HepG2 (cell line): ENCODE data around the gene CFAP119. TPM values are rescaled to one million over a fixed set of nuclear protein-coding genes. Genes with fewer than 3 reads are reported as not detected.

Experiments
- ATAC-seq: fragments of 200-7000 bp; cut with Tn5 transposase; 3 replicates; pipeline ENCODE4 v1.9.1; 2020; ENCODE audit warnings: mild to moderate bottlenecking, moderate library complexity
- BruUV-seq: library from RNA; stranded (reverse); fragments of 400-500 nt; replicated peaks from 2 replicates; lab custom pipeline; 2021; lab: Mats Ljungman, UMichigan
- CTCF ChIA-PET: fragments of 300-600 bp; formaldehyde crosslinking; extraction: SDS; loops from one replicate; lab custom pipeline; 2021; ENCODE audit warnings: low total read pairs, inconsistent platforms, low intra/inter-chr PET ratio; lab: Yijun Ruan, JAX
- POLR2A ChIA-PET: fragments of 350-600 bp; sonication (Branson Sonifier 250); formaldehyde crosslinking; loops from one replicate; lab custom pipeline; 2020; ENCODE audit warnings: antibody characterized with exemption, inconsistent platforms; lab: Yijun Ruan, JAX
- DNase-seq: peaks from one replicate; pipeline ENCODE4 v3.0.0-alpha.2; 2015; ENCODE audit warnings: low spot score
- FAIRE-seq: peaks from 3 replicates; lab custom pipeline; 2011; peaks lifted over from hg19 to GRCh38; lab: Jason Lieb, UNC
- H2AFZ ChIP-seq: one replicate; pipeline ENCODE4 v1.6.1; 2011; ENCODE audit warnings: low read length, inconsistent platforms
- H3K27ac ChIP-seq: fragments of 300-600 bp; 3 replicates; pipeline ENCODE4 v1.8.0; 2011; ENCODE audit warnings: mixed run types, mild to moderate bottlenecking, mixed read lengths, low read length, inconsistent platforms; ENCODE audit not compliant: insufficient read depth; ENCODE audit errors: extremely low read length
- H3K27me3 ChIP-seq, 2 experiments: fragments of 200-600 bp in 1 of 2; 2 replicates in 1 of 2; 3 replicates in 1 of 2; pipeline versions ENCODE4 v1.6.0 to v1.8.0; 2011; ENCODE audit warnings: low read length in 2 of 2, mild to moderate bottlenecking in 2 of 2, moderate library complexity in 2 of 2, inconsistent platforms in 1 of 2; ENCODE audit not compliant: insufficient read depth in 2 of 2, control insufficient read depth in 1 of 2
- H3K36me3 ChIP-seq, 2 experiments: fragments of 200-600 bp in 1 of 2; replicated peaks in 1 of 2; 2 replicates in 1 of 2; 3 replicates in 1 of 2; pipeline versions ENCODE4 v1.5.1 to v1.8.0; 2011; ENCODE audit warnings: low read length in 2 of 2, inconsistent platforms in 1 of 2; ENCODE audit not compliant: insufficient read depth in 2 of 2, control insufficient read depth in 1 of 2
- H3K4me1 ChIP-seq: 2 replicates; pipeline ENCODE4 v1.5.1; 2012; ENCODE audit warnings: low read length, inconsistent platforms; ENCODE audit not compliant: insufficient read depth
- H3K4me2 ChIP-seq: 2 replicates; pipeline ENCODE4 v1.6.0; 2011; ENCODE audit warnings: low read depth, low read length, inconsistent platforms
- H3K4me3 ChIP-seq, 3 experiments: fragments of 200-600 bp in 1 of 3; sonication (generic), shearing (Covaris generic) in 1 of 3; replicated peaks in 1 of 3; 2 replicates each; pipeline ENCODE4 v1.5.1; 2011 to 2016; ENCODE audit warnings: low read length in 3 of 3, inconsistent platforms in 2 of 3, low read depth in 2 of 3, mild to moderate bottlenecking in 2 of 3, control low read depth in 1 of 3, mixed read lengths in 1 of 3; ENCODE audit not compliant: insufficient read depth in 1 of 3
- H3K79me2 ChIP-seq: one replicate; pipeline ENCODE4 v1.6.1; 2011; ENCODE audit warnings: low read length, inconsistent platforms; ENCODE audit not compliant: insufficient read depth
- H3K9ac ChIP-seq: 2 replicates; pipeline ENCODE4 v1.6.0; 2011; ENCODE audit warnings: mild to moderate bottlenecking, low read depth, low read length, inconsistent platforms; ENCODE audit not compliant: insufficient read depth
- H3K9me3 ChIP-seq: 2 replicates; pipeline ENCODE4 v1.5.1; 2012; ENCODE audit warnings: mild to moderate bottlenecking, low read length
- H4K20me1 ChIP-seq: 2 replicates; pipeline ENCODE4 v1.6.0; 2011; ENCODE audit warnings: inconsistent platforms, mild to moderate bottlenecking, low read length, moderate library complexity; ENCODE audit not compliant: insufficient read depth
- BCLAF1 ChIP-seq: fragments of 450-650 bp; IDR thresholded peaks from 2 replicates; pipeline ENCODE4 v1.6.1; 2017; ENCODE audit warnings: mild to moderate bottlenecking
- BORCS8-MEF2B ChIP-seq: sonication (generic); formaldehyde crosslinking; IDR thresholded peaks from 2 replicates; pipeline ENCODE4 v1.8.0; 2022; ENCODE audit warnings: mild to moderate bottlenecking, missing genetic modification reagents
- KLF11 ChIP-seq: IDR thresholded peaks from 2 replicates; pipeline ENCODE4 v1.6.1; 2016; ENCODE audit warnings: missing compliant biosample characterization
- NCOA1 ChIP-seq: sonication (generic); formaldehyde crosslinking; IDR thresholded peaks from 2 replicates; pipeline ENCODE4 v1.9.0; 2021; ENCODE audit warnings: missing genetic modification reagents
- ZNF510 ChIP-seq: sonication (generic); formaldehyde crosslinking; IDR thresholded peaks from 2 replicates; pipeline ENCODE4 v1.4.0; 2020; ENCODE audit warnings: low read depth, mild to moderate bottlenecking, missing genetic modification reagents
- ZNF766 ChIP-seq: sonication (generic); formaldehyde crosslinking; IDR thresholded peaks from 2 replicates; pipeline ENCODE4 v1.5.0; 2020; ENCODE audit warnings: missing genetic modification reagents, borderline replicate concordance
- ZNF800 ChIP-seq: sonication (generic); formaldehyde crosslinking; IDR thresholded peaks from 2 replicates; pipeline ENCODE4 v1.4.0; 2020; ENCODE audit warnings: missing genetic modification reagents
- ZNF83 ChIP-seq: sonication (generic); formaldehyde crosslinking; IDR thresholded peaks from 2 replicates; pipeline ENCODE4 v1.4.0; 2020; ENCODE audit warnings: missing genetic modification reagents, mild to moderate bottlenecking, borderline replicate concordance
- WGBS: methylation state at CpG from one replicate; pipeline ENCODE4 v1.1.6; 2017; ENCODE audit warnings: low lambda C conversion rate; 5-methylcytosine and 5-hydroxymethylcytosine counted together
- in situ Hi-C: cut with HindIII; loops from 2 replicates; pipeline ENCODE4 v1.10.0; 2017; ENCODE audit warnings: low pct_unique_long_range_greater_than_20kb; ENCODE audit not compliant: extremely low pct_ligation_motif_present
- intact Hi-C: fragments of 100-400 bp; cut with micrococcal nuclease; formaldehyde crosslinking; loops from one replicate; pipeline ENCODE4 v1.10.0; 2022; ENCODE audit not compliant: unreplicated experiment
- polyA plus RNA-seq, 8 experiments: library from polyadenylated mRNA; depleted of rRNA in 3 of 8; stranded (reverse) in 7 of 8; unstranded in 1 of 8; fragments of >200 nt; fragmentation: Illumina TruSeq in 4 of 8; extraction: Trizol in 4 of 8; gene quantifications; 2 replicates each; pipeline versions ENCODE4 v1.2.1 to v1.2.3, GENCODE V29; 2011 to 2016; ENCODE audit warnings: low read depth in 4 of 8, missing spikeins in 1 of 8, mixed read lengths in 1 of 8; ENCODE audit not compliant: insufficient read depth in 1 of 8
- total RNA-seq, 5 experiments: library from RNA; depleted of rRNA; stranded (reverse); fragments of >200 nt; fragmentation: Illumina TruSeq; extraction: Trizol; gene quantifications; 2 replicates each; pipeline ENCODE4 v1.2.3, GENCODE V29; 2016; ENCODE audit warnings: low read depth in 1 of 5

Gene CFAP119
- total and polyA plus RNA-seq, 2 of the 13 experiments (the other 11 are each of a cell fraction or from before 2014, with no cell fraction given) = 6.4 TPM

- no peak for TF ChIP-seq BORCS8-MEF2B (CRISPR knock-in tag)
- TF ChIP-seq NCOA1 (CRISPR knock-in tag) = no peak
- TF ChIP-seq BCLAF1 = no peak
Observed at GRCh38 chr16:30721606-30722005, 40.3 kb downstream of the CFAP119 start (continued).

- Histone ChIP-seq H3K79me2 (peaks cover 2% of the 10 kb centered on the region), H3K4me3 (no peak overlapping the region), H4K20me1 (no peaks in the 10 kb centered on the region; the same call in 1 of the 2 replicates), H3K27ac (no peak overlapping the region), H3K4me2 (no peak overlapping the region), H3K9me3 (no peaks in the 10 kb centered on the region), H3K36me3 (peaks cover 68 to 94% of the 10 kb centered on the region in 2 experiments), H2AFZ (no peak overlapping the region), H3K27me3 (no peaks in the 10 kb centered on the region), H3K9ac (no peak overlapping the region), H3K4me1 (peaks cover 8% of the 10 kb centered on the region)
- ATAC-seq (no peak), FAIRE-seq (no peak), DNase-seq (no peak)
- 98% methylated on average over 6 of the region's 8 CpGs for whole genome bisulfite sequencing
- intact Hi-C loops = no loop called here
- in situ Hi-C loops = no loop called here
- POLR2A ChIA-PET = interaction anchor here (0.9 kb wide), 1 partner anchor 26 kb away, joined by 4 read pairs; no protein-coding TSS in a partner anchor
- CTCF ChIA-PET = no interaction called here
- BruUV-seq = no TSS peak
- TF ChIP-seq KLF11 = no peak
- TF ChIP-seq ZNF83 = no peak
- TF ChIP-seq ZNF510 (CRISPR knock-in tag) = no peak
- no peak for TF ChIP-seq ZNF800 (CRISPR knock-in tag)
- no peak for TF ChIP-seq ZNF766 (CRISPR knock-in tag)
Observed at GRCh38 chr16:30721167-30721566, 40.7 kb downstream of the CFAP119 start.
